ENCODE results near the gene ARAF. TPM values are rescaled to one million over a fixed set of nuclear protein-coding genes. Genes with fewer than 3 reads are reported as not detected.

The ARAF gene
- total and polyA plus RNA-seq, 2 of the 13 experiments (the other 11 are each of a cell fraction or from before 2014, with no cell fraction given) = 18.0 to 33.1 TPM

GRCh38 chrX:47619486-47620302 is 58.7 kb downstream of the ARAF start, which contains the start of gene SYN1 (continued):
- TF ChIP-seq, protein P1, sequence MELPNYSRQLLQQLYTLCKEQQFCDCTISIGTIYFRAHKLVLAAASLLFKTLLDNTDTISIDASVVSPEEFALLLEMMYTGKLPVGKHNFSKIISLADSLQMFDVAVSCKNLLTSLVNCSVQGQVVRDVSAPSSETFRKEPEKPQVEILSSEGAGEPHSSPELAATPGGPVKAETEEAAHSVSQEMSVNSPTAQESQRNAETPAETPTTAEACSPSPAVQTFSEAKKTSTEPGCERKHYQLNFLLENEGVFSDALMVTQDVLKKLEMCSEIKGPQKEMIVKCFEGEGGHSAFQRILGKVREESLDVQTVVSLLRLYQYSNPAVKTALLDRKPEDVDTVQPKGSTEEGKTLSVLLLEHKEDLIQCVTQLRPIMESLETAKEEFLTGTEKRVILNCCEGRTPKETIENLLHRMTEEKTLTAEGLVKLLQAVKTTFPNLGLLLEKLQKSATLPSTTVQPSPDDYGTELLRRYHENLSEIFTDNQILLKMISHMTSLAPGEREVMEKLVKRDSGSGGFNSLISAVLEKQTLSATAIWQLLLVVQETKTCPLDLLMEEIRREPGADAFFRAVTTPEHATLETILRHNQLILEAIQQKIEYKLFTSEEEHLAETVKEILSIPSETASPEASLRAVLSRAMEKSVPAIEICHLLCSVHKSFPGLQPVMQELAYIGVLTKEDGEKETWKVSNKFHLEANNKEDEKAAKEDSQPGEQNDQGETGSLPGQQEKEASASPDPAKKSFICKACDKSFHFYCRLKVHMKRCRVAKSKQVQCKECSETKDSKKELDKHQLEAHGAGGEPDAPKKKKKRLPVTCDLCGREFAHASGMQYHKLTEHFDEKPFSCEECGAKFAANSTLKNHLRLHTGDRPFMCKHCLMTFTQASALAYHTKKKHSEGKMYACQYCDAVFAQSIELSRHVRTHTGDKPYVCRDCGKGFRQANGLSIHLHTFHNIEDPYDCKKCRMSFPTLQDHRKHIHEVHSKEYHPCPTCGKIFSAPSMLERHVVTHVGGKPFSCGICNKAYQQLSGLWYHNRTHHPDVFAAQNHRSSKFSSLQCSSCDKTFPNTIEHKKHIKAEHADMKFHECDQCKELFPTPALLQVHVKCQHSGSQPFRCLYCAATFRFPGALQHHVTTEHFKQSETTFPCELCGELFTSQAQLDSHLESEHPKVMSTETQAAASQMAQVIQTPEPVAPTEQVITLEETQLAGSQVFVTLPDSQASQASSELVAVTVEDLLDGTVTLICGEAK (IDR thresholded peaks at IDR 0.05) = no peak
- TF ChIP-seq, protein P1 (CRISPR knock-in tag; IDR thresholded peaks at IDR 0.05) = no peak
- TF ChIP-seq, protein P2, sequence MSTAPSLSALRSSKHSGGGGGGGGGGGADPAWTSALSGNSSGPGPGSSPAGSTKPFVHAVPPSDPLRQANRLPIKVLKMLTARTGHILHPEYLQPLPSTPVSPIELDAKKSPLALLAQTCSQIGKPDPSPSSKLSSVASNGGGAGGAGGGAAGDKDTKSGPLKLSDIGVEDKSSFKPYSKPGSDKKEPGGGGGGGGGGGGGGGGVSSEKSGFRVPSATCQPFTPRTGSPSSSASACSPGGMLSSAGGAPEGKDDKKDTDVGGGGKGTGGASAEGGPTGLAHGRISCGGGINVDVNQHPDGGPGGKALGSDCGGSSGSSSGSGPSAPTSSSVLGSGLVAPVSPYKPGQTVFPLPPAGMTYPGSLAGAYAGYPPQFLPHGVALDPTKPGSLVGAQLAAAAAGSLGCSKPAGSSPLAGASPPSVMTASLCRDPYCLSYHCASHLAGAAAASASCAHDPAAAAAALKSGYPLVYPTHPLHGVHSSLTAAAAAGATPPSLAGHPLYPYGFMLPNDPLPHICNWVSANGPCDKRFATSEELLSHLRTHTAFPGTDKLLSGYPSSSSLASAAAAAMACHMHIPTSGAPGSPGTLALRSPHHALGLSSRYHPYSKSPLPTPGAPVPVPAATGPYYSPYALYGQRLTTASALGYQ (CRISPR knock-in tag; IDR thresholded peaks at IDR 0.05) = no peak
- TF ChIP-seq UBTF (CRISPR knock-in tag; IDR thresholded peaks at IDR 0.05) = no peak
- no peak for TF ChIP-seq RFXANK (CRISPR knock-in tag; IDR thresholded peaks at IDR 0.05)
- no peak for TF ChIP-seq AKAP8 (CRISPR knock-in tag; IDR thresholded peaks at IDR 0.05)
- TF ChIP-seq ZMYM4 (CRISPR knock-in tag; IDR thresholded peaks at IDR 0.05) = peak; percentile 36; the same call in 1 of the 2 replicates
- peak; percentile 23; the same call in 1 of the 2 replicates for TF ChIP-seq ARID5B (CRISPR knock-in tag; IDR thresholded peaks at IDR 0.05)
- TF ChIP-seq TEAD3 (CRISPR knock-in tag; optimal IDR thresholded peaks at IDR 0.05; ENCODE audit: borderline replicate concordance) = peak; percentile 30
- TF ChIP-seq SKI (IDR thresholded peaks at IDR 0.05; ENCODE audit: partially characterized antibody) = peak; percentile 24
- TF ChIP-seq ZNF816 (CRISPR knock-in tag; IDR thresholded peaks at IDR 0.05; ENCODE audit: borderline replicate concordance) = 0 out of 2 replicates have a peak, but pooled peaks have one; percentile 51
